ENCODE results near the gene CFHR5.
"Not testable (repeated sequence)": the region's sequence is repeated elsewhere in the genome, so short reads cannot be mapped to it uniquely, and the experiment has no call there.

The CFHR5 gene

GRCh38 chr1:197017558-197018146 lies 40.3 kb downstream of the CFHR5 start:
- H3K36me3 ChIP-seq (ENCODE audit: control insufficient read depth, insufficient read depth, low read length): no peaks in the 10 kb centered on the region
- no peak overlapping the region for H3K27ac ChIP-seq (ENCODE audit: low read depth, low read length)
- H3K4me1 ChIP-seq (ENCODE audit: control insufficient read depth, insufficient read depth, low read length): peaks cover 3% of the 10 kb centered on the region; the same call in 1 of the 2 replicates
- H3K27me3 ChIP-seq (ENCODE audit: control insufficient read depth, insufficient read depth, low read length): no peaks in the 10 kb centered on the region
- no peaks in the 10 kb centered on the region for H3K9me3 ChIP-seq (ENCODE audit: control insufficient read depth, insufficient read depth, low read depth, low read length)
- no peak overlapping the region for H3K4me3 ChIP-seq (ENCODE audit: low read depth, low read length)
- H3K9ac ChIP-seq (ENCODE audit: low read length): no peak overlapping the region

DNA sequence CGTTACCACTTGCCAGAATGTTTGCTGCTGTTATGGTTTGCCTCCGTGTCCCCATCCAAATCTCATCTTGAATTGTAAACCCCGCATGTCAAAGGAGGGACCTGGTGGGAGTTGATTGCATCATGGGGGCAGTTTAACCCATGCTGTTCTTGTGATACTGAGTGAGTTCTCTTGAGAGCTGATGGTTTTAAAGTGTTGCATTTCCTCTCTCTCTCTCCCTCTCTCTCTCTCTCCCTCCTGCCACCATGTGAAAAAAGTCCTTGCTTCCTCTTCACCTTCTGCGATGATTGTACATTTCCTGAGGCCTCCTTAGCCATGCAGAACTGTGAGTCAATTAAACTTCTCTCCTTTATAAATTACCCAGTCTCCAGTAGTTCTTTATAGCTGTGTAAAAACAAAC lies 44.4 kb downstream of the CFHR5 start:
- Histone ChIP-seq H3K4me1 (ENCODE audit: control insufficient read depth, insufficient read depth, low read length) (peaks cover 3% of the 10 kb centered on the region; the same call in 1 of the 2 replicates), H3K27me3 (ENCODE audit: control insufficient read depth, insufficient read depth, low read length) (no peaks in the 10 kb centered on the region), H3K9me3 (ENCODE audit: control insufficient read depth, insufficient read depth, low read depth, low read length) (no peaks in the 10 kb centered on the region), H3K36me3 (ENCODE audit: control insufficient read depth, insufficient read depth, low read length) (no peaks in the 10 kb centered on the region), H3K27ac (ENCODE audit: low read depth, low read length) (no peak overlapping the region), H3K4me3 (ENCODE audit: low read depth, low read length) (no peak overlapping the region), H3K9ac (ENCODE audit: low read length) (no peak overlapping the region)

DNA sequence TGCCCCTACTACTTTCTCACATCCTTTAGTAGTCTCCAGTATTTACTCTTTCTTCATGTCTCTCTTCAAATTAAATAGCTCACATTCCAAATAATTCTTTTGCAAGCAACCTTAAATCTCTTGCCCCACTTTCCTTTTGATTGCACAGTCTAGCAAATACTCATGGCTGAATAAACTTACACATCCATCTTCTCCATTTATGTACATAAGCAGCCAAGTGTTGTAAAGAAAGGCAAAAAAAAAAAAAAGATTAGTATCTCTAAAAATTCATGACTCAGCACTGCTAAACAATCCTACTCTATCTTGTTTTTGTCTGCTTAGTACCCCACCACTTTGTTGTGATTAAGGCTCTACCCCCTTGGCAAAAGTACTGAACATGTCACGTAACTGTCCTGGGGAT lies 47.1 kb downstream of the CFHR5 start:
- H3K9ac ChIP-seq (ENCODE audit: low read length): no peak overlapping the region
- no peaks in the 10 kb centered on the region for H3K9me3 ChIP-seq (ENCODE audit: control insufficient read depth, insufficient read depth, low read depth, low read length)
- no peak overlapping the region for H3K27ac ChIP-seq (ENCODE audit: low read depth, low read length)
- H3K4me1 ChIP-seq (ENCODE audit: control insufficient read depth, insufficient read depth, low read length): peaks cover 3% of the 10 kb centered on the region; the same call in 1 of the 2 replicates
- no peak overlapping the region for H3K4me3 ChIP-seq (ENCODE audit: low read depth, low read length)
- no peaks in the 10 kb centered on the region for H3K27me3 ChIP-seq (ENCODE audit: control insufficient read depth, insufficient read depth, low read length)
- no peaks in the 10 kb centered on the region for H3K36me3 ChIP-seq (ENCODE audit: control insufficient read depth, insufficient read depth, low read length)

- Histone ChIP-seq H3K4me3 (ENCODE audit: low read depth, low read length) (no peak overlapping the region), H3K9me3 (ENCODE audit: control insufficient read depth, insufficient read depth, low read depth, low read length) (no peaks in the 10 kb centered on the region), H3K27me3 (ENCODE audit: control insufficient read depth, insufficient read depth, low read length) (no peaks in the 10 kb centered on the region), H3K9ac (ENCODE audit: low read length) (no peak overlapping the region), H3K36me3 (ENCODE audit: control insufficient read depth, insufficient read depth, low read length) (no peaks in the 10 kb centered on the region), H3K27ac (ENCODE audit: low read depth, low read length) (no peak overlapping the region), H3K4me1 (ENCODE audit: control insufficient read depth, insufficient read depth, low read length) (no peaks in the 10 kb centered on the region)
Observed at GRCh38 chr1:197027359-197027758, 50.0 kb downstream of the CFHR5 start.

DNA sequence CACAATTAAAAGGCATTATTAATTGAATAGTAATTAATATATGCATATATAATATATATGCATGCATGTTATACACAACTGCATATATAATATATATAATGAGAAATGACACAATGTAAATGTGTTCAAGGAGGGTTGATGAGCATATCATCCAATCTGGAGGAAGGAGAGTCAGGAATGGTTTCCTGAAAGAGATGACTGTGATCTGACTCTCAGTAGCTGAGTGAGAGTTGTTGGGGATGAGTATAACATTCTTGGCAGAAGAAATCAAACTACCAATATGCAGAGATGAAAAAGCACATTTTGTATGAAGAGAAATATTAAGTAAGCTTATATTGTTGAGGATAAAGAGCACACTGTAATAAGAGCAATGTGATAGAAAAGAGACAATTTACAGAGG lies 52.4 kb downstream of the CFHR5 start:
- Histone ChIP-seq H3K9ac (ENCODE audit: low read length) (no peak overlapping the region), H3K9me3 (ENCODE audit: control insufficient read depth, insufficient read depth, low read depth, low read length) (no peaks in the 10 kb centered on the region), H3K36me3 (ENCODE audit: control insufficient read depth, insufficient read depth, low read length) (no peaks in the 10 kb centered on the region), H3K4me1 (ENCODE audit: control insufficient read depth, insufficient read depth, low read length) (no peaks in the 10 kb centered on the region), H3K4me3 (ENCODE audit: low read depth, low read length) (no peak overlapping the region), H3K27me3 (ENCODE audit: control insufficient read depth, insufficient read depth, low read length) (no peaks in the 10 kb centered on the region), H3K27ac (ENCODE audit: low read depth, low read length) (no peak overlapping the region)

- not testable (repeated sequence) for H3K36me3 ChIP-seq (ENCODE audit: control insufficient read depth, insufficient read depth, low read length); H3K9me3 ChIP-seq (ENCODE audit: control insufficient read depth, insufficient read depth, low read depth, low read length); H3K4me1 ChIP-seq (ENCODE audit: control insufficient read depth, insufficient read depth, low read length); H3K4me3 ChIP-seq (ENCODE audit: low read depth, low read length); H3K9ac ChIP-seq (ENCODE audit: low read length); H3K27me3 ChIP-seq (ENCODE audit: control insufficient read depth, insufficient read depth, low read length); H3K27ac ChIP-seq (ENCODE audit: low read depth, low read length)
Observed at GRCh38 chr1:197034631-197035339, 57.4 kb downstream of the CFHR5 start.

- H3K27me3 ChIP-seq (ENCODE audit: control insufficient read depth, insufficient read depth, low read length): no peaks in the 10 kb centered on the region
- H3K36me3 ChIP-seq (ENCODE audit: control insufficient read depth, insufficient read depth, low read length): no peaks in the 10 kb centered on the region
- no peaks in the 10 kb centered on the region for H3K4me1 ChIP-seq (ENCODE audit: control insufficient read depth, insufficient read depth, low read length)
- H3K4me3 ChIP-seq (ENCODE audit: low read depth, low read length): no peak overlapping the region
- H3K9me3 ChIP-seq (ENCODE audit: control insufficient read depth, insufficient read depth, low read depth, low read length): no peaks in the 10 kb centered on the region
- no peak overlapping the region for H3K27ac ChIP-seq (ENCODE audit: low read depth, low read length)
- H3K9ac ChIP-seq (ENCODE audit: low read length): no peak overlapping the region
Observed at GRCh38 chr1:197036861-197037260, 59.5 kb downstream of the CFHR5 start.

DNA sequence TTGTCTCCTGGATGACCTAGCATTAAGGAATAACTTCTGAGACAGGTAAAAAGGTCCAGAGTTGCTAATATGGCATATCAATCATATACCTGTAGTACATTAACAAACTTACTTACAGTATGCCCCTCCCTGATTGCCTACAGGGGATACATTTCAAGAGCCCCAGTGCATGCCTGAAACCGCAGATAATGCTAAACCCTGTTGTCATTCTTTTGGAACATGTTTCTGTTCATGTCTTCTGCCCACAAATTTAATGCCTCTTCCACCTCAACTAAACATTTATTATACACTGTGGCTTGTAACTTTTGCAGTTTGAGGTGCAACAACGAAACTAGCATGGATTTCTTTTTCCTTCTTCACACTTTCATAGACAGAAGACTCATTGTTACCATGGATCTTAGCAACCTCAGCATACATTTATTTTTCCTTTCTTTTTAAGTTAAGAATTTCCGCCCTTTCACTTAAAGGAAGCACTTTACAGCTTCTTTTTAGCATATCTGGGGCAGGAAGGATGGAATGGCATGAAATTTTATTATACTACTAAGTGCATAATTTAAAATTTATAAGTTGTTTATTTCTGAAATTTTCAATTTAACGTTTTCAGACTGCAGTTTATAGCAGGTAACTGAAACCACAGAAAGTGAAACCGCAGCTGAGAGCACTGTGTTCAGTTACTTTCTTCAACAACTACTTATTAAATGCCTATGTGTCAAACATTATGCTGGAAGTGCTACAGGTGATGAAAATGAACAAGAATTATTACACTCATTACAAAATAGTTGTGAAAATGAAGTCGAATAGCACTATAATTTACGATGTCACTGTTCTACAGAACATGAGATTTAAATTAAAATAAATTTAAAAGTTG lies 64.4 kb downstream of the CFHR5 start:
- Histone ChIP-seq H3K4me3 (ENCODE audit: low read depth, low read length) (no peak overlapping the region), H3K27ac (ENCODE audit: low read depth, low read length) (no peak overlapping the region), H3K4me1 (ENCODE audit: control insufficient read depth, insufficient read depth, low read length) (no peaks in the 10 kb centered on the region), H3K9me3 (ENCODE audit: control insufficient read depth, insufficient read depth, low read depth, low read length) (no peaks in the 10 kb centered on the region), H3K27me3 (ENCODE audit: control insufficient read depth, insufficient read depth, low read length) (no peaks in the 10 kb centered on the region), H3K36me3 (ENCODE audit: control insufficient read depth, insufficient read depth, low read length) (no peaks in the 10 kb centered on the region), H3K9ac (ENCODE audit: low read length) (no peak overlapping the region)

DNA sequence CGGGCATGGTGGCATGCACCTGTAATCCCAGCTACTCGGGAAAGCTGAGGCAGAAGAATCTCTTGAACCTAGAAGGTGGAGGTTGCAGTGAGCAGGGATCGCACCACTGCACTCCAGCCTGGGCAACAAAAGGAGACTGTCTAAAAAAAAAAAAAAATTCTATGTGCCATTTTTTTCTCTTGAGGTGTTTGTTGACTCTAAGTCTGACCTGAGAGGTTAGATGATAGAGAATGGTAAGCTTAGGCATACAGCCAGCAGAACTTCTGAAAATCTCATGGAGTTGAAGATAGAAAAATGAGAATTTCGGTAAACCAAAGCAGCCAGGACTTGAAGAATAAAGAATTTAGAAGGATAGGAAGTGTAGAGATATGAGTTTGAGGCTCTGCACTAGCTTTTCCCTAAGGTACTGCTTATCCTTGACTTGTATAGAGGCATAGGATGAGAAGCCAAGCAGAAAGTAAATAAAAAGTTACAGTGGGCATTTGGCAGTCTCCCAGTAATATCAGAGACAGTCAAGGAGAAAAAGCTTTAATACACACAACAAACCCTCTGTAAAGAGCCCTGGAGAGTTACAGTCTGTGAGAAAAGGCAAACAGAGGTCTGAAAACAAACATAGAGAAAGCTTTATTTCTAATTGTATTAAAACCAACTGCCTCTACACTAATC lies 65.5 kb downstream of the CFHR5 start:
- H3K27me3 ChIP-seq (ENCODE audit: control insufficient read depth, insufficient read depth, low read length): no peaks in the 10 kb centered on the region
- H3K27ac ChIP-seq (ENCODE audit: low read depth, low read length): no peak overlapping the region
- H3K36me3 ChIP-seq (ENCODE audit: control insufficient read depth, insufficient read depth, low read length): no peaks in the 10 kb centered on the region
- no peaks in the 10 kb centered on the region for H3K4me1 ChIP-seq (ENCODE audit: control insufficient read depth, insufficient read depth, low read length)
- H3K9me3 ChIP-seq (ENCODE audit: control insufficient read depth, insufficient read depth, low read depth, low read length): no peaks in the 10 kb centered on the region
- no peak overlapping the region for H3K9ac ChIP-seq (ENCODE audit: low read length)
- no peak overlapping the region for H3K4me3 ChIP-seq (ENCODE audit: low read depth, low read length)

- no peaks in the 10 kb centered on the region for H3K27me3 ChIP-seq (ENCODE audit: control insufficient read depth, insufficient read depth, low read length)
- no peak overlapping the region for H3K9ac ChIP-seq (ENCODE audit: low read length)
- H3K9me3 ChIP-seq (ENCODE audit: control insufficient read depth, insufficient read depth, low read depth, low read length): no peaks in the 10 kb centered on the region
- H3K4me1 ChIP-seq (ENCODE audit: control insufficient read depth, insufficient read depth, low read length): no peaks in the 10 kb centered on the region
- no peak overlapping the region for H3K4me3 ChIP-seq (ENCODE audit: low read depth, low read length)
- no peaks in the 10 kb centered on the region for H3K36me3 ChIP-seq (ENCODE audit: control insufficient read depth, insufficient read depth, low read length)
- no peak overlapping the region for H3K27ac ChIP-seq (ENCODE audit: low read depth, low read length)
Observed at GRCh38 chr1:197049100-197049499, 71.7 kb downstream of the CFHR5 start.
